ENCODE measurements around the gene SHF.
A peak's percentile ranks its signal among the peaks of the same experiment; 100 is the strongest.
"Not testable (repeated sequence)": the region's sequence is repeated elsewhere in the genome, so short reads cannot be mapped to it uniquely, and the experiment has no call there.

SHF gene

DNA sequence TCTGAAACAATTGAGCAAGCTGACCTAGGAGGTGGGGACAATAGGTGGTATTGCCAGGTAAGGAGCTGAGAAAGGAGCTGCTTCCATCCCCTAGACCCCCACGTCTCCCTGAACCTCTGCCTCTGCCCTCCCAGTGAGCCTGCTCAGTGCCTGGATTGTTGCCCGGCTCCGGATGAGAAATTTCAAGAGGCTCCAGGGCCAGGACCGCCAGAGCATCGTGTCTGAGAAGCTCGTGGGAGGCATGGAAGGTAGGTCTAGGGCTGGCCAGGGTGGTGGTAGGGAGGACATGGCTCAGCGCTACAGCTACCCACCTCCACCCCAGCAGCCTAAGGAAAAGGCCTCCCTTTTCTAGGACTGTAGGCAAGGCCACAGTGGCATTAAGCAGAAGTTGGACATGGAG, 44.7 kb downstream of the SHF start:
- DNase-seq: no peak

GRCh38 chr15:45141386-45141785, 46.4 kb downstream of the SHF start:
- no peak for DNase-seq

DNA sequence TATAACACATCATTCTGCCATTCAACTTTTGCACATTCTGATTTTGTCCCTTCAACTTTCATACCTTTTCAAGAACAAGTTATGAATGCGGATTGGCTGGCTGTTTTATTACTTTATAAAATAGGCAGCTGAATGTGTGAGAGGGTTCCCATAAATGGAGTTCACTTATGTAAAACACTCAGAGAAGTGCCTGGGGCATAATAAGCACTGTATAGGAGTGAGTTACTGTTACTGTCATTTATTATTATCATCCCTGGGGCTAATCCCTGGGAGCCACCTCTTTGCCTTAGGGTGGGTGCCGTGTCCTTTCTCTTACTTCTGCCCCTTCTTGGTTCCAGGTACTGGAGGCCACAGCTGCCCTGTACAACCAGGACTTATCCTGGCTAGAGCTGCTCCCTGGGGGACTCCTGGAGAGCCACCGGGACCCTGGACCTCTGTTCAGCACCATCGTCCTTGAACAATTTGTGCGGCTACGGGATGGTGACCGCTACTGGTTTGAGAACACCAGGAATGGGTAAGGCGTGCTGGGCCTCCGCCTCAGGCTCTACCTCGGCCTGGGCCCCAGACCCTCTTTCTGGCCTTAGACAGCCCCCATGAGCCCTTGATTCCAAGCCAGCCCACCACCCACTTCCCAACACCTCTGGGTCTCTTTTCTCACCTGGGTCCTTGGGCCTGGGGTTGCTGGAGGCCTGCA, 47.1 kb downstream of the SHF start:
- no peak for DNase-seq

DNA sequence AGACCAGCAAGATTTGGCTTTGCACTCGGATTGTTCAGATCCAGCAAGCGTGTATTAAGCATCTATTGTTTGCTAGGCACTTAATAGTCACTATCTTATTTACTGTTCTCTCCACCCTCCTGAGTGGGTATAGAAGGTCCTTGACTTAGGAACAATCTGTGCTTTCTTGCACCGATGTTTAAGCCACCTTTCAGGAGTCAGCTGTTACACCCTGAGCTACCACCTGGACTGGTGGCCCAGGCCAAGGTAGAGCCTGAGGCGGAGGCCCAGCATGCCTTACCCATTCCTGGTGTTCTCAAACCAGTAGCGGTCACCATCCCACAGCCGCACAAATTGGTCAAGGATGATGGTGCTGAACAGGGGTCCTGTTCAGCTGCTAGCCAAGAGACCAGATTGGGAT, 48.0 kb downstream of the SHF start:
- DNase-seq: no peak

- no peak for DNase-seq
Measured at GRCh38 chr15:45138814-45139765, 48.7 kb downstream of the SHF start.

GRCh38 chr15:45137703-45138102, 50.1 kb downstream of the SHF start:
- no peak for DNase-seq

GRCh38 chr15:45136378-45136764, 51.4 kb downstream of the SHF start:
- DNase-seq: no peak

DNA sequence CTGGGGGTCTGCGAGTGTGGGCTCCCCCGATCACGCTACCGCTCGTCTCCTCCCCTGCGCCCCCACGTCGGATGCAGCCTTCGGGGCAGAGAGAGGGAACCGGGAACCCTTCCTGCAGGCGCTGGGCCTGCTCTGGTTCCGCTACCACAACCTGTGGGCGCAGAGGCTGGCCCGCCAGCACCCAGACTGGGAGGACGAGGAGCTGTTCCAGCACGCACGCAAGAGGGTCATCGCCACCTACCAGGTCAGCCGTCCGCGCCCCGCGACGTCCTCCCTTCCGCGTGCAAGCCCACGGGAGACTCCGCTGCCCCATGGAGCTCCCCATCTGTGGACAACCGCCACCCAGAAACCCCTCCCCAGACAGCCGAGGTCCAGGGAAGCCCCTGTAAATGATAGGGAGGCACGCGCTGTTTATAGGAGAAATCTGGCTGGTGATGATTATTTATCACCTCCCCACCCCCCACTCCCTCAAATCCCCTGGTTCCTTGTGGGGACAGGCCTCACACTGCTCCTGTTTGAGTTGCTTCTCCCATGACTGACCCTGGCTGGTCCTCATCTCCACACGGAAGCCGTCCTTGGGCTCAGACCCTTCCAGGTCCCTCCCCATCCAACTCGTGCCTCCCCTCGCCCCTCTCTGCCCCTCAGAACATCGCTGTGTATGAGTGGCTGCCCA, 51.9 kb downstream of the SHF start:
- not testable (repeated sequence) for DNase-seq

- DNase-seq: no peak
Measured at GRCh38 chr15:45134682-45135604, 52.8 kb downstream of the SHF start.

- no peak for DNase-seq
Measured at GRCh38 chr15:45134046-45134445, 53.7 kb downstream of the SHF start.

DNA sequence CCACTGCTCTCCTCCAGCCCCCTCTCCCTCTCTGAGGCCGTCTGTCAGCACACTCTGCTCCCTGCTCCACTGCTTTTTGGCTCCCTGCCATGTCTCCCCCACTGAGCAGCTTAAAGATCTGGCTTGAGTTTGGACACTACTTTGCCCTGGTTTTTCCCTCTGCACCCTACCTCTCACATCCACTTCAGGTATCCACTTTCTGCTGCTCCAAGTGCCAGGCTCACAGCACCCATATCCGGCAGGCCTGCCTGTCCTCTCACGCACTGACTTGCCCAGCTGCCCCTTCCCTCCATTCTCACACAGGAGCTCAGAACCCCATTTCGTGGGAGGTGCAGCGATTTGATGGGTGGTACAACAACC, 54.2 kb downstream of the SHF start:
- DNase-seq: no peak

GRCh38 chr15:45132844-45133560, 54.8 kb downstream of the SHF start:
- DNase-seq: no peak

GRCh38 chr15:45131510-45131909, 56.3 kb downstream of the SHF start:
- no peak for DNase-seq

- DNase-seq: no peak
Measured at GRCh38 chr15:45130291-45131000, 57.3 kb downstream of the SHF start.

- no peak for DNase-seq
Measured at GRCh38 chr15:45129651-45130129, 58.1 kb downstream of the SHF start, which contains the start of the genes DUOX1 and DUOXA1. Gene DUOX1, plus strand, starts transcription at chr15:45129994. Its CDS starts 1,973 bp downstream, at chr15:45131967. Gene DUOXA1, minus strand, starts transcription at chr15:45129879. Its CDS starts 6,865 bp downstream, at chr15:45123014.

- no peak for DNase-seq
Measured at GRCh38 chr15:45128971-45129639, 58.7 kb downstream of the SHF start.

DNA sequence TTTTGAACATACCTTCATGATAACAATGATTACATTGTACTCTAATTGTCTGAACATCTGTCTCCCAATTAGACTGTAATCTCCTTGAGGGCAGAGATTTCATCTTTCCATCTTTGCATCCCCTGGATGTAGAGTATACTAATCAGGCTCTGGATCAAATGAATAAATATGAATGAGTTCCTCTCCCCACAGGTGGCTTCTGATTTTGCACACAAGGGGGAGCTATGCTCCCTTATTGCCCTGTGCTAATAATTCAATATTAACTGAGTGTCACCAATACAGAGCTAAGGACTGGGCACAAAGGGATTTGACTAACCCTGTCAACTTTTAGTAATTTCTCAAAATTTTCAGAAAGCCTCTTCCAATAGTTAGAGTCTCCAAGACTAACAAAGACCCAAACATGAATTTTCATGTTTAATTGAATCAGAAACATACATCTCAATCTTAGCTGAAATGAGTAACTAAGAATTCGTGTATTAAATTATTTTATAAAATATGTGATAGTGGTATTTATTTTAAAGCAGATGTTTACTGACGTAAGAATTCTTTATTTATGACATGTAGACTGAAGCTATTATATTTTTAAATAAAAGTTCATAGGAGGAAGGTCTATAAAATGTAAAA, 61.1 kb downstream of the SHF start:
- DNase-seq: peak; percentile 22

DNA sequence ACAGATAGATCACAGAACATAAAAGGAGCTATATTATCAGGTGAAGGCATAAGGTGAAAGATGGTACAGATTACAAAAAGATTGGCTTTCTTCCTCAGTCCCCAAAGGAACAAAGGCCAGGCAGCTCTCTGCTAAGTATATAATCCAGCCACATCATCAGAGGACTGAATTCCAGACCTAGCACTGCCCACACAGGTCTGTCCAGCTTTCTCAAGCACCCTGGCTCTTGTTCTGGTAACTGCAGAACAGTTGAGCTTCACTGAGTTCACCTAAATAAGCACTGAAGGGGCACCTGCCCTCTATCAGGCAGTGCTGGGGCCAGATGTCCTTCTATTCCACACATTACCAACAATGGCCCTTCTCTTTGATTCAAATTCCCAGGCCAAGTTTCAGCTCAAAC, 64.4 kb downstream of the SHF start:
- no peak for DNase-seq

GRCh38 chr15:45122719-45123118, 65.0 kb downstream of the SHF start:
- no peak for DNase-seq
